AG09319 (cell line): ENCODE measurements around the gene TAOK2.
"Not testable (repeated sequence)": the region's sequence is repeated elsewhere in the genome, so short reads cannot be mapped to it uniquely, and the experiment has no call there.

Experiments used
- DNase-seq: peaks from one replicate; pipeline ENCODE4 v3.0.0-alpha.2; 2010; ENCODE audit warnings: low read depth; ENCODE audit errors: extremely low read depth
- TF ChIP-seq, protein P1 (sequence below): IDR thresholded peaks from 2 replicates; pipeline ENCODE4 v1.5.1; 2011; ENCODE audit warnings: low read depth, mild to moderate bottlenecking, inconsistent platforms, low read length, moderate library complexity

TAOK2 gene

DNA sequence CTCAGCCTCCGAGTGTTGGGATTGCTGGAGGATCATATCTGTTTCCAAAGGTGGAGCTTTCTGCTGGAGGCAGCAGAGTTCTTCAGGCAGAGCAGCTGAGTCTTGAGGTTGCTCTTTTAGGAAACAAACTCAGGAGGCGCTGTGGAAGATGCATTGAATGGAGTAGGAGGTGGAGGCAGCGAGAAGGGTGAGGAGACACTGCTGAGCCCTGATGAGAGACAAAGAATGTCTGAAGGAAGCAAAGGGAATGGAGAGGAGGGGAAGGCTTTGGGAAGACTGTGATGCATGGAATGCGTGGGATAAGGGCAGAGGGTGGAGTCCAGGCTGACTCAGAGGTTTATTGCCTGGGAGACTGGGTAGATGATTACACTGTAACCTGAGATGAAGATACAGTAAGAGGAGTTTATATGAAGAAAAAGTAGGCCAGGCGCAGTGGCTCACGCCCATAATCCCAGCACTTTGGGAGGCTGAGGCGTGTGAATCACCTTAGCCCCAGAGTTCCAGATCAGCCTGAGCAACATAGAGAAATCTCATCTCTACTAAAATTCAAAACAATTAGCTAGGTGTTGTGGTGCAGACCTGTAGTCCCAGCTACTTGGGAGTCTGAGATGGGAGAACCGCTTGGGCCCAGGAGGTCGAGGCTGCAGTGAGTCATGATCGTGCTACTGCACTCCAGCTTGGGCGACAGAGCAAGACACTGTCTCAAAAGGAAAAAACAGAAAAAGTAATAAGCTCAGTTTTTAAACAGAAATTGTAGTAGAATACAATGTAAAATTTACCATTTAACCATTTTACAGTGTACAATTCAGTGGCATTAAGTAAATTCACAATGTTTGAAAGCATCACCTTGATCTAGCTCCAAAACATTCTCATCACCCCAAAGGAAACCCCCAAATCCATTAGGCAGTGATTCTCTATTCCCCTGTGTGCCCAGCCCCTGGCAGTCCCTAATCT lies 29.5 kb upstream of the TAOK2 start:
- DNase-seq, result peak; percentile 95
- TF ChIP-seq, protein P1, sequence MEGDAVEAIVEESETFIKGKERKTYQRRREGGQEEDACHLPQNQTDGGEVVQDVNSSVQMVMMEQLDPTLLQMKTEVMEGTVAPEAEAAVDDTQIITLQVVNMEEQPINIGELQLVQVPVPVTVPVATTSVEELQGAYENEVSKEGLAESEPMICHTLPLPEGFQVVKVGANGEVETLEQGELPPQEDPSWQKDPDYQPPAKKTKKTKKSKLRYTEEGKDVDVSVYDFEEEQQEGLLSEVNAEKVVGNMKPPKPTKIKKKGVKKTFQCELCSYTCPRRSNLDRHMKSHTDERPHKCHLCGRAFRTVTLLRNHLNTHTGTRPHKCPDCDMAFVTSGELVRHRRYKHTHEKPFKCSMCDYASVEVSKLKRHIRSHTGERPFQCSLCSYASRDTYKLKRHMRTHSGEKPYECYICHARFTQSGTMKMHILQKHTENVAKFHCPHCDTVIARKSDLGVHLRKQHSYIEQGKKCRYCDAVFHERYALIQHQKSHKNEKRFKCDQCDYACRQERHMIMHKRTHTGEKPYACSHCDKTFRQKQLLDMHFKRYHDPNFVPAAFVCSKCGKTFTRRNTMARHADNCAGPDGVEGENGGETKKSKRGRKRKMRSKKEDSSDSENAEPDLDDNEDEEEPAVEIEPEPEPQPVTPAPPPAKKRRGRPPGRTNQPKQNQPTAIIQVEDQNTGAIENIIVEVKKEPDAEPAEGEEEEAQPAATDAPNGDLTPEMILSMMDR, result peak; percentile 48

DNA sequence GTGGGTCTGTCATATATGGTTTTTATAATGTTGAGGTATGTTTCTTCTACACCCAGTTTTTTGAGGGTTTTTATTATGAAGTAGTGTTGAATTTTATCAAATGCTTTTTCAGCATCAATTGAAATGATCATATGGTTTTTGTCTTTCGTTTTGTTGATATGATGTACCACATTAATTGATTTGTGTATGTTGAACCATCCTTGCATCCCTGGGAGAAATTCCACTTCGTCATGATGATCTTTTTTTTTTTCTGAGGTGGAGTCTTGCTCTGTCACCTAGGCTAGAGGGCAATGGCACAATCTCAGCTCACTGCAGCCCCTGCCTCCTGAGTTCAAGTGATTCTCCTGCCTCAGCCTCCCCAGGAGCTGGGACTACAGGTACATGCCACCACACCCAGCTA lies 25.8 kb upstream of the TAOK2 start:
- TF ChIP-seq, protein P1, result no peak
- no peak for DNase-seq

DNA sequence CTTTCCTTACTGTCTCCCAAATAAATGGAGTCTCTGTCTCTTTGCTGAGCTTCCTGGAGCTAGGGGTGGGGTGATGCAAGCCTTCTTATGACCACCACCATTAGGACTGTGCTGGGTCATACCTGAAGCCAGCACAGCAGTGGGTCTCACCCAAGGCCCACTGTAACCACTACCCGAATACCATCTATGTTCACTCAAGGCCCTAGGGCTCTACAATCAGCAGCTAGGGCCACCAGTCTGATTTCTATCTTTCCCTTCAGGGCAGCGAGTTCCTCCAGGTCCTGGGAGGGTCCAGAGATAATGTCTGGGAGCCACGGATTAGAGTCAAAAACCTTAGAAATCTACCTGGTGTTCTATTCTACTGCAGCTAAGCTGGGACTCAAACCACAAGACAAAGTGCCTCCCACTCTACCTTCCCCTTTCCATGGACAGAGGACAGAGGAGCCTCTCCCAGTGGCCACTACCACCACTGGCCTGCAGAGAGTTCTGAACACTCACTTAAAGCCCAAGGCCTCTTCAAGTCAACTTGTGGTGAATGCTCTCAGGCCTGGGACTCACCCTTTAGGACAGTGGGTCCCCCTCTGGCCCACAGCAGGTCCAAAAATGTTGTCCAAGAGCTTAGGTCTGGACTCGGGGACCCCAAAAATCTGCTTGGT lies 22.7 kb upstream of the TAOK2 start:
- DNase-seq, result no peak

DNA sequence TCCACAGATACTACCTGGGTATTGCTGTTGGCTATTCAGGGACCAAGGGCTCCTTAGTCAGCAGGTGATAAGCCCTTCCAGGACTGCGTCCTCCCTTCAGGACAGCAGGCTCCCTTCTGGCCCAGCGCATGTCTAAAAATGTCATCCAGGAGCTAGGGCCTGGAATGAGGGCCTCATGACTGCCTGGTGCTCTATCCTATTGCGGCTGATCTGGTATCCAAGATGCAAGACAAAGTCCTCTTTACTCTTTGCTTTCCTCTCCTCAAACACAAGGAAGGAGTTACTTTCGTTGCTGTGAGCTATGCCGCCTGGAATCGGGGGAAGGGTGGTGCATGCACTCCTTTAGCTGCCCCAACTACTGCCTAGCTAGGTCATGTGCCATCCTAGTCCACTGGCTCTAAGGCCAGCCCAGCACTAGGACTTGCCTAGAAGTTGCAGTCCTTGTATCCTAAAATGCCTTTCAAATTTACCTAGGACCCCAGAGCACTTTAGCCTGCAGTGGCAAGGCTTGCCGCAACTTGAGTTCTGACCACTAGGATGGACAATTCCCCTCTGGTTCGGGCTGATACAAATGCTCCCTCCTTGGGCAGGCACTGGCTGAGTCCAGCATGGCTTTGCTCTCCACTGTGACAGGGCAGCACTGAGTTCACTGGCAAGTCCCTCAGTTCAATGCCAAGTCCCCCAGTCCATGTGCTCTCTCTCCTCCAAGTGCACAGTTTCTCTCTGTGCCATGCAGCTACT lies 21.9 kb upstream of the TAOK2 start:
- TF ChIP-seq, protein P1, result no peak
- no peak for DNase-seq

More for the DNA sequence above, 22.7 kb upstream of the TAOK2 start:
- TF ChIP-seq, protein P1, result no peak

DNA sequence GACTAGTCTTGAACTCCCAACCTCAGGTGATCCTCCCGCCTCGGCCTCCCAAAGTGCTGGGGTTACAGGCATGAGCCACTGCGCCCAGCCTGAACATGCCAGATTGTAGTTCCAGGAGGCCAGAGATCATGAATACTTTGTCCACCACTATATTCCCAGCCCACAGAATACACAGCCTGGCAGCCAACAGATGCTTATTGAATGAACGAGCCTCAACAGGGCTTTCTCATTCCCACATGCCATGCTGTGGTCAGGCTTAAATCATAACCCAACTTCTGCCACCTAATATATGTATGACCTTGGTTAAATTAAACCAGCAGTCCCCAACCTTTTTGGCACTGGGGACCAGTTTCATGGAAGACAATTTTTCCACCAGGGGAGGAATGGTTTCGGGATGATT lies 14.9 kb upstream of the TAOK2 start:
- TF ChIP-seq, protein P1, result no peak
- no peak for DNase-seq

DNA sequence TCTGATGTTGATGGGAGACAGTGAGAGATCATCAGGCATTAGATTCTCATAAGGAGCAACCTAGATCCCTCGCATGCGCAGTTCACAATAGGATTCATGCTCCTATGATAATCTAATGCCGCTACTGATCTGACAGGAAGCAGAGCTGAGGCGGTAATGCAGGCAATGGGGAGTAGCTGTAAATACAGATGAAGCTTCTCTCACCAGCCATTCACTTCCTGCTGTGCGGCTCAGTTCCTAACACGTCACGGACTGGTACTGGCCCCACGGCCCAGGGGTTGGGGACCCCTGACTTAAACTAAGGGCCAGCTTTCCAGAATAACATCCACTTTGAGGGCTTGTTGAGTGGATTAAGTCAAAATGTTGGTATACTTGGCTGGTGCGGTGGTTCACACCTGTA lies 14.4 kb upstream of the TAOK2 start:
- DNase-seq, result no peak
- TF ChIP-seq, protein P1, result no peak

GRCh38 chr16:29959821-29960220 lies 13.8 kb upstream of the TAOK2 start:
- DNase-seq, result not testable (repeated sequence)
